ENCODE results near the gene SMARCAD1.
"Not testable (repeated sequence)": the region's sequence is repeated elsewhere in the genome, so short reads cannot be mapped to it uniquely, and the experiment has no call there.

Gene SMARCAD1

DNA sequence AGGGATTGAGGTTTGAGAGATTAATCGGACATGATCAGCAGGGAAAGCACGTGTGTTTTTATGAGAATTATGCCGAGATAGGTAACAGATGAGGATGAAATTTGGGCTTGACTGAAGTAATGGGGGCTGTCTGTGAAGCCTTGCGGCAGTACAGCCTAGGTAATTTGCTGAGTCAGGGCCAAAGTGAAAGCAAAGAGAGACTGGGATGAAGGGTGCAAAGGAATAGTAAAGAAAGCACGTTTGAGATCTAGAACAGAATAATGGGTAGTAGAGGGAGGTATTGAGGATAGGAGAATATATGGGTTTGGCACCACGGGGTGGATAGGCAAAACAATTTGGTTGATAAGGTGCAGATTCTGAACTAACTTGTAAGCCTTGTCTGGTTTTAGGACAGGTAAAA is 87.8 kb downstream of the SMARCAD1 start:
- DNase-seq = not testable (repeated sequence)

DNA sequence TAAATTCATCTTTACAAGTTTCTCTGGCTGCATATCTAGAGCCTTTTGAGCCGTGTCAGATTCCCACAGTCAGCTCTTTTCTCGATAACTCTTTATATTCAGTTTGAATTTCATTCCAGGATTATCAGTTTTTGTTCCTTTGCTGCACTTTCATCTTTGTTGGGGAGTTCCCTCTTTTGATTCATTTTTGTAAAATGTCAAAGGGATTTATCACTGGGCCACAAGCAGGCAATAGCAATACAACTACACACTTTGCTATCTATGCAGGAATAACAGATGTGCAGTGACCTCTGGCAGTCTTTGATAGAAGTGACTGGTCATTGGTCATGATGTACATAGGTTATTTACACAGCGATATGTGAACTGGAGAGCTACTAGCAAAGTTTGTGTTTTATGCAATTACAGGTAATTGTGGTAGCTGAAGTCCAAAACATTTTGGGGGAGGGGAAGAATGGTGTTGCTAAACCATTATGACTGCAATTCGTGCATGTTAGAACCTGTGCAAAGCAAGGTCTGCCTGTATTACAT is 91.1 kb downstream of the SMARCAD1 start:
- DNase-seq = no peak

DNA sequence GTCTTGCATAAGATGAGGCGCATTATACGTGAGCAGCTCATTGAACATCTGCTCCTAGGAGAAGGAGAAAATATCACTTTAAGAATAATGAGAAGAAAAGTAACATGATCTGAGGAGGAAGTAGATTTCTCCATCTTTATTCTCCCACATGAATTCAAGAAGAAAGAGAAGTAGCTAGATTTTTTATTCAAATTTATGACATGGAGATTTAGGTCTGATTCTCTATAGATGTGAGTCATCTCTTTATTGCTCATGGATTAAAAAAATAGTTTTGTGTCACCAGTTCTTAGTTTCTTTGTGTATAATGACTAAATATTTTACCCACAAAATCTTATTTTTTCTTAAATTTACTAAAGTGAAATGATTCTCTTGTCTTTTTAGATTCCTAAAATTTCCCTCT is 94.5 kb downstream of the SMARCAD1 start:
- DNase-seq = no peak

DNA sequence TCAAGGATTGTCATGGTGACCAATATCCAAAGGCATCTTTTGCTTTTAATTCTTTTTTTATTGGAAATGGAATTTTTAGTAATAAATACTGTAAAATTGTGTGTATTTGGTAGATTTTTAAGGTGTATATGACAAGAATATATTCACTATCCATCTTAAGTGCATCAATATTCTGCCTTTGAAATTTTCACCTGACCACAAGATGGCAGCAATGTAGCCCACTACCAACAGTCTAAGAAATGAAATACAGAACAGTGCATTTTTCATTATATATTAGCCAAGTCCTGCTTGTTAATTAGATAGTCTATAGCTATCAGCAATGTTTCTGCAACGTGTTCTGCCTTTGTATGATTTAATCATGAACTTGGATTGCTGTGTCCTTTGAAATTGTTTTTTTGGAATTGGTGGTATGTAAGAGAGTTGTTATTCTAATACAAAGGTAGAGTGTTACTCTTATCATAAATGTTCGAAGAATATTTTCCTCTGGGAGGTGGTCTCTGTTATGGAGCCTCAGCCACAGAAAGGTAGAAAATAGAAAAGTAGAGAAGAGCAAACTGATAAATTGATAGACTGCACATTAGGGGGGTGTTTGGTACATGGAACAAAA is 96.8 kb downstream of the SMARCAD1 start:
- peak; percentile 34 for DNase-seq

DNA sequence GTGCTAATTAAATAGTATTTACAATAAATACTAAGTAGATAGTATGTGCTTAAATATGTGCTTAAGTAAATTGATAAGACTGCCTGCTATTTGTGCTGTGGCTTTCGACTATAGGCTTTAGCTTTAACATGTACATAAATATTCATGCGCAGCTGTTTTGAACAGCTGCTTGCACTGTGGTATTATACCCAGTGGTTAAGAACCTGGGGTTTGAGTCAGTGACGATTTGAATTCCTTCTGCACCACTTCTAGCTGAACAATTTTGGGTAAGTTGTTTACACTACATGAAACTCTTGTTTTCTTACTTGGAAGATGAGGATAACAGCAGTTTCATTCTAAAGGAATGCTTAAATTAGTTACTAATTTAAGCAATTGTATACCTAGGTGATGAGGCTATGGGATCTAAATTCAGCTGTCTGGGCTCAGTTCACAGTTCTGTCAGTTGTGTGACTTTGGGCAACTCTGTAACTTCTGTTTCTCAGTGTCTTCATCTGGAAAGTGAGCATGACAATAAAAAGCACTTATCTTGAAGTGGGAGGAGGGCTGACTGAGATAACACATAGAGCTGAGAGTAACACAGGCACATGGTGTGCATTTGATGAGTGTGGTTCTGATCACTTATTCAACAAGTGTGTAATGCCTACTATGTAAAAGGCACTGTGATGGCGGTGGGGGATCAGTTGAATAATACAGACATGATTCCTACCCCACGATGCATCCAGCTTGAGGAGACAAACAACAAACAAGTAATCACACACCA is 98.0 kb downstream of the SMARCAD1 start:
- DNase-seq = peak; percentile 8

DNA sequence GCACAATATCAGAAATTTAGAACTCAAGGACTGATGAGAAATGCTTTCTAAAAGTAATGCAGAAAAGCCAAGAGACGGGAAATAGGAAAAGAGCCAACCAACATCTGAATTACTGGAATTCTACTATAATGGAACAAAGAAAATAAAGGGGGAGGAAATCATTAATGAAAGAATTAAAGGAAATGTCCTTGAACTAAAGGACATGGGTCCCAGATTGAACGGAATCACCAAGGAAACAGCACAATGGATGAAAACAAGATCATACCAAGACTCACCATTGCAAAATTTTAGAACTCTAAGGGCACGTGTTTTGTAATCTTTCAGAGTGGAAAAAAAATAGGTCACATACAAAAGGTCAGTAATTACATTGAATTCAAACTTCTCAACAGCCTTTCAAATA is 99.0 kb downstream of the SMARCAD1 start:
- no peak for DNase-seq

DNA sequence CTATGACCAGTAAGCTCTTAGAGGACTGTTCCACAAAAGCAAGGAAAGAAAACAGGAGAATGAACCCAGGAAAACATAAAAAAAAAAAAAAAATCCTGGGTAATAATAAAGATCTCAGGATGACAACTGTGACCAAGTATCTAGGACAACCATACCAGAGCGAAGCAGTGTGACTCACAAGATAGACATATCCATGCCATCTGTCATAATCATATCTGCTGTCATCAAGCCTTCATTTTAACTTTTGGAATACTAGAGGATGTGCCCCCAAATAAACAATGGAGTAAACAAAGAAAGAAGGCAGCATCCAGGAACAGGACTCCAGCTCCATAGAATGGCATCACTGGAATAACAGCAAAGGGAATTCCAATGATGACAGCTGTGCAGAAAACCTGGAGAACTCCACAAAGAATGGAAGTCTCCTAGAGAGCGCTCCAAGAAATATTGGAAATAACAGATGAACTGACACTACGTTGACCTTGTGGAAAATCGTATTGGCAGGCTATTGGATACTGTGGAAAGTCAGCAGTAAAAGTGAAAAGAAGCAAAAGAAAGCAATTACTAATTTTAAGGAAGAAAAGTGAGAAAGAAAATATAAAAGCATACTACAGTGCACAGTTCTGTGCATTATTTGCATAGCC is 99.7 kb downstream of the SMARCAD1 start:
- peak; percentile 35 for DNase-seq

DNA sequence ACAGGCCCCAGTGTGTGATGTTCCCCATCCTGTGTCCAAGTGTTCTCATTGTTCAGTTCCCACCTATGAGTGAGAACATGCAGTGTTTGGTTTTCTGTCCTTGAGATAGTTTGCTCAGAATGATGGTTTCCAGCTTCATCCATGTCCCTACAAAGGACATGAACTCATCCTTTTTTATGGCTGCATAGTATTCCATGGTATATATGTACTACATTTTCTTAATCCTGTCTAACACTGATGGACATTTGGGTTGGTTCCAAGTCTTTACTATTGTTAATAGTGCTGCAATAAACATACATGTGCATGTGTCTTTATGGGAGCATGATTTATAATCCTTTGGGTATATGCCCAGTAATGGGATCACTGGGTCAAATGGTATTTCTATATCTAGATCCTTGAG is 112.3 kb downstream of the SMARCAD1 start:
- not testable (repeated sequence) for DNase-seq

DNA sequence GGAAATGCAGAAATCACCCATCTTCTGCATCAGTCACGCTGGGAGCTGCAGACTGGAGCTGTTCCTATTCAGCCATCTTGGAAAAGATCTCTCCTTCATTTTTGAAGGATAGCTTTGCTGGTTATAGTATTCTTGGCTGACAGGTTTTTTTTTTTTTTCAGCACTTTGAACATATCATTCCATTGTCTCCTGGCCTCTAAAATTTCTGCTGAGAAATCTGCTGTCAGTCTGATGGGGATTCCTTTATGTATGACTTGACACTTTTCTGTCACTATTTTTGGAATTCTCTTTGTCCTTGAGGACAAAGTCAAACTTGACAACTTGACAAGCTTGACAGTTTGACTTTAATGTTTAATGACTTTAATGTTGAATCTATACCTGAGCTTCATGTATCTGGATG is 118.2 kb downstream of the SMARCAD1 start:
- no peak for DNase-seq

DNA sequence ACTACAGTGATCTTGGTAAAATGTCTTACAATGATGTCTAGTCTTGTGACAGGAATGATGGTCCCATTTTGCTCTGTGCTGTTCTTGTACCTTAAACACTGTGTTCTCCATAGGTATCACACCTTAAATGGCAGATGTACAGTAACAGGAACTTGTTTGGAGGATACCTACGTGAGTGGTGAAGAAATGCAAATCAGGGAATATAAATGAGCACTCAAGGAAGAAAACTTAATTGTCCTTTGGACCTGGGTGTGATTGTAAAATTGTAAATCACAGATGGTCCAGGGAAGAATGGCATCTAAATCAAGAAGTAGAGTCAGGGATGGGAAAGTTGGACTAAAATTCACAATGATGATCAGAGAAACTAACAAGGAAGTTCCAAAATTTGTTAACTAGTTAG is 122.3 kb downstream of the SMARCAD1 start:
- no peak for DNase-seq

DNA sequence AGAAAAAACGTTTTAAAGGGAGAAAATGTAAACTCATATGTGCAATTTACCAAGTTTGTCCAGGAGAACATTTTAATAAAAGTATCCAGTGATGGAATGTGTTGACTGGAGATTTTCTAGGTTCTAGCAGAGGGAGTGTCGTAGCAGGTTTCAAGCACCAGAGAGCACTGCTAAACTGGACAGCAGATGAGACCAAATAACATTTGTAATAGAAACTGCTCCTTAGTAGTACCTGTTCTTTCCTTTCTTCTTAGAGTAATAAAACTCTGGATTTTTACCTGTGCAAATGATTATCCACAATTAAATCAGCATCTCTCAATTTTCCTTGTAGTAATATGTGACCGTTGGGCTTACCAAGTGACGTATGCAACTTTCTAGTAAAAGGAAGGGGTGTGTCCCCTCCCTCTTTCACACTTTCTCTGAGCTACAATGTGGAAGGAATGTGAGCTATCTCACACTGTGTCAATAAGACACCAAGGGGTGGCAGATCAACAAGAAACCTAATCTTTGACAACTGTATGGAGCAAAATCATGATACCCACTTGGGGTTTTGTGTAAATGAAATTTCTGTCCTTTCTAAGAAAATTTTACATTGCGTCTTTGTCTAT is 125.4 kb downstream of the SMARCAD1 start:
- DNase-seq = no peak

DNA sequence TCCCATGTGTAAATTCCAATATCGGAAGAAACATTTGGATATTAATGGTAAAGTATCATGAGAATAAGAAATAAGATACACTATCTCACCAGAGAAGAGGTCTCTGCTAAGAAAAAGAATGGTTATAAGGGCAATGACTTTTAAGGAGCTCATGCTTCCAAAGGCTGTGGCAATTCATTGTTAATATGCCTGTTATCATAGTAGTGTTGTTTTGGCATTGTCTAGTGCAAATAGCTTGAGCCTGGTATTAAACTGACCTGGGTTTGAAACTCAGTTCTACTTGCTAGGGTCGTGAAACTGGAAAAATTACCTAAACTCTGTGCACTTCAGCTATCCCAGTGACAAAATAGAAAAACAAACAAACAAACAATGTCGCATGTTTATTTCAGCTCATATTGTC is 126.2 kb downstream of the SMARCAD1 start:
- DNase-seq = no peak

DNA sequence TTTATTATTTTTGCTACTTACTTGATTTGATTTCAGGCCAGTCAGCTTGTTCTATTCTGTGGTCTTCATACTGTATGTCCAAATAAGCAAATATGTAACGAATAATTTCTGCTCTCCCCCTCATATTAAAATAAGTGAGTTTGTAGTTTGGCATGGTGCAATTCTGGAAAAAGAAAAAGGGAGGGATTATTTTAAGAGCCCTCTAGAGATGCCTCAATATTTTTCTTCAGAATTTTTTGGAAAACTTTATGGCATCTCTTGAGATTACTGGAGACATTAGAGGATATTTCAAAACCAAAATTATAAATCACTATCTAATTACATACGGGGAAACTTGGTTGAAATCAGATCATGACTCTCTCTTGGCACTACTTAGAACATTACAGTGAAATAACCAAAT is 126.8 kb downstream of the SMARCAD1 start:
- DNase-seq = no peak

DNA sequence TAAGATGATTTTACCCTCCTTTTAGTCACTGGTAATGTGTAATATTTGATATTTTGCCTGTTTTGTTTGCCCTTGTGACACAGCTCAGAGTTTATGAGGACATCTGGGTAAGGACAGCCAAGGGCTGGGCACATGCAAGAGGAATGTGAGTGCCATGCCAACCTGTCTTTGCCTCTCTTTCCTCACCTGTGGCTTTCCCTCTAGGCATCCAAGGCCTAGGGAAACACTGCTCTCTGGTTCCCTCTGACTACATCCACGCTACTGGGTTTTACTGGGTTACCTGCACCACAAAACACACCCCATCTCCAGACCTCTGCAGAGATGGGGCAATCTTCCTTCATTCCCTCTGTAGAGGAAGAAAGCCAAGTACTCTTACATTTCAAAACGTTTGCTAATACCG is 127.3 kb downstream of the SMARCAD1 start:
- DNase-seq = no peak

DNA sequence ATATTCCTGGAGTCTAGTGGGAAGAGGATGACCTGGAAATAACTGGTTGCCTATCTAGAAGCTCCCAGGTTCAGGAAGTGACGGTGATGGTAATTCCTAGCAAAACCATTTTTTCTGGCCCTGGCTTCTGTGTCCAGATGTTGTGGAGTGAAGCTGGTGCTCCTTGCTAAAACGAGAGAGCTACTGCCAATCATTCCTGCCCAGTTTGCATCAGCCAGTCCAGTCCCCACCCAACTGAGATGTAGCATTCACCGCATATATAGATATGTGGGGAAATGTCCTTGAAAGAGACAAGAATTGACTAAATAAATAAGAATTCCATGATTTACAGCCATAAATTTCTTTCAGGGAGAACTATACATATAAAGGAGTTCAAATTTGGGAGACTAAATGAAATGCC is 128.6 kb downstream of the SMARCAD1 start:
- DNase-seq = no peak

DNA sequence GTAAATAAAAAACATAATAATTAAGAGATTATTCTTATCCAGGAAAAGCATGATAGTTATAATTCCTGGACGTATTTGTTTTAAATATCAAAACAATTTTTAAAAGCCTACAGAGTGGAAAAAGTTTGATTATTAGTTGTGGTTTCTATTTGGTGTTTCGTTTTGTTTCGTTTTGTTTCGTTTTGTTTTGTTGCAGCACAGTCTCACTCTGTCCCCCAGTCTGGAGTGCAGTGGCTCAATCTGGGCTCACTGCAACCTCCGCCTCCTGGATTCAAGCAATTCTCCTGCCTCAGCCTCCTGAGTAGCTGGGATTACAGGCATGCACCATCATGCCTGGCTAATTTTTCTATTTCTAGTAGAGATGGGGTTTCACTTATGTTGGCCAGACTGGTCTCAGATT is 129.1 kb downstream of the SMARCAD1 start:
- not testable (repeated sequence) for DNase-seq

DNA sequence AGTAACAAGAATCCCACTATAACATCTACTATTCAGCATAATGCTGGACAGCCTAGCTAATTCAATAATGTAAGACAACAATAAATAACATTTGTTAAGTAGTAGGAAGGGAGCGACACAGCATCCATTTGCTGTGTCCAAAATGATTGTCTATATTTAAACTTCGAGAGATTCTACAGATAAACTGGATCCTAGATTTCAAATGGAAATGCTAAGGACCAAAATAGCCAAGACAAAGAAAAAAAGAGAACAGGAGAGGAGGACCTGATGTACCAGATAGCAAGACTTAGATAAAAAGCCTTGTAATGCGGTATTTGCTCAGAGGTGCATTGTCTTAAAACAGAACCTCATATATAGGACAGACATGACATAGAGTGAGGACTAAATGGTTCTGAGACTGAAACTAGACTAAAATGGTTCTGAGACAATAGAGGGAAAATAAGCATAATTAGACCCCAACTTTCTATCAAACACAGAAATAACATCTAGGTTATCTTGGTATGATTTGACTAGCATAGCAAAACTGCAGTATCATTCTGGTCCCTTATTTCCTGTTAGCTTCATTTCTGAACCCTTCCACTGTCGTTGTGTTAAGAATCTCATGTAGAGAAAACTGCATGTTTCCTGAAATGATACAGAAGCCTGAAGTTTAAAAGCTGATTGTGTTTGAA is 131.2 kb downstream of the SMARCAD1 start:
- no peak for DNase-seq

DNA sequence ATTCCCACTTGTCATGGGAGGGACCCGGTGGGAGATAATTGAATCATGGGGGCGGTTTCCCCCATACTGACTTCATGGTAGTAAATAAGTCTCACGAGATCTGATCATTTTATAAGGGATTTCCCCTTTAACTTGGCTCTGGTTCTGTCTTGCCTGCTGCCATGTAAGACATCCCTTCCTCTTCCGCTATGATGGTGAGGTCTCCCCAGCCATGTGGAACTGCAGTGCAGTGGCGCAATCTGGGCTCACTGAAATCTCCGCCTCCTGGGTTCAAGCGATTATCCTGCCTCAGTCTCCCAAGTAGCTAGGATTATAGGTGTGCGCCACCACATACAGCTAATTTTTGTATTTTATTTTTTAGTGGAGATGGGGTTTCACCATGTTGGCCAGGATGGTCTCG is 132.1 kb downstream of the SMARCAD1 start:
- DNase-seq = no peak

Measured in fibroblast of skin of scalp (primary cell).